Gastroesophageal sphincter (tissue), 4 donors: ENCODE results near the gene MSH3. TPM values are rescaled to one million over a fixed set of nuclear protein-coding genes. Genes with fewer than 3 reads are reported as not detected.

Experiments
- ATAC-seq: fragments of 150-250 bp; one replicate; pipeline ENCODE4 v1.9.1; 2016; ENCODE audit warnings: mild to moderate bottlenecking, moderate library complexity
- H3K27ac ChIP-seq, 4 donors: fragments of 200-600 bp; sonication (generic) in 3 of 4; 1 replicate in 3 of 4; 2 replicates in 1 of 4; pipeline ENCODE4 v1.5.1; 2016 to 2019
- H3K27me3 ChIP-seq: fragments of 200-600 bp; sonication (generic); one replicate; pipeline ENCODE4 v1.5.1; 2019
- H3K36me3 ChIP-seq, 2 donors: fragments of 200-600 bp; sonication (generic); one replicate each; pipeline ENCODE4 v1.5.1; 2019; ENCODE audit warnings: control low read depth in 1 of 2
- H3K4me1 ChIP-seq, 3 donors: fragments of 200-600 bp; sonication (generic); 1 replicate in 2 of 3; 2 replicates in 1 of 3; pipeline ENCODE4 v1.5.1; 2016 to 2019; ENCODE audit warnings: control low read depth in 2 of 3
- H3K4me3 ChIP-seq, 2 donors: fragments of 200-600 bp; sonication (generic); one replicate each; pipeline ENCODE4 v1.5.1; 2019; ENCODE audit warnings: mild to moderate bottlenecking in 1 of 2, moderate library complexity in 1 of 2
- H3K9me3 ChIP-seq, 3 donors: fragments of 200-600 bp; sonication (generic); one replicate each; pipeline ENCODE4 v1.5.1; 2017 to 2019; ENCODE audit warnings: control low read depth in 2 of 3
- EP300 ChIP-seq: sonication (generic); formaldehyde crosslinking; IDR thresholded peaks from one replicate; pipeline ENCODE4 v1.6.1; 2017; ENCODE audit warnings: antibody characterized with exemption, mild to moderate bottlenecking
- POLR2A ChIP-seq, 2 donors: fragments of 450-650 bp; IDR thresholded peaks; one replicate each; pipeline ENCODE4 v1.6.1; 2017; ENCODE audit warnings: antibody characterized with exemption in 2 of 2, mild to moderate bottlenecking in 2 of 2, moderate library complexity in 1 of 2
- POLR2AphosphoS5 ChIP-seq: sonication (generic); formaldehyde crosslinking; IDR thresholded peaks from one replicate; pipeline ENCODE4 v1.6.1; 2017; ENCODE audit warnings: antibody characterized with exemption
- WGBS, 2 donors: methylation state at CpG; one replicate each; pipeline ENCODE4 v1.1.5; 2018; ENCODE audit warnings: low coverage in 1 of 2; 5-methylcytosine and 5-hydroxymethylcytosine counted together
- total RNA-seq, 4 donors: library from RNA; depleted of rRNA; stranded (reverse); fragments of >200 nt; gene quantifications; one replicate each; pipeline ENCODE4 v1.1.0, GENCODE V29; 2016
- TF ChIP-seq, protein P1 (sequence below), 4 experiments: fragments of 200-600 bp in 2 of 4; fragments of 450-650 bp in 2 of 4; sonication (generic) in 1 of 4; IDR thresholded peaks; one replicate each; pipeline ENCODE4 v1.5.1; 2017 to 2019; ENCODE audit warnings: antibody characterized with exemption in 4 of 4, mild to moderate bottlenecking in 2 of 4, moderate library complexity in 2 of 4

The MSH3 gene
- total RNA-seq, 4 donors from 2014 or later, result 10.7 to 14.0 (median 12.0) TPM

DNA sequence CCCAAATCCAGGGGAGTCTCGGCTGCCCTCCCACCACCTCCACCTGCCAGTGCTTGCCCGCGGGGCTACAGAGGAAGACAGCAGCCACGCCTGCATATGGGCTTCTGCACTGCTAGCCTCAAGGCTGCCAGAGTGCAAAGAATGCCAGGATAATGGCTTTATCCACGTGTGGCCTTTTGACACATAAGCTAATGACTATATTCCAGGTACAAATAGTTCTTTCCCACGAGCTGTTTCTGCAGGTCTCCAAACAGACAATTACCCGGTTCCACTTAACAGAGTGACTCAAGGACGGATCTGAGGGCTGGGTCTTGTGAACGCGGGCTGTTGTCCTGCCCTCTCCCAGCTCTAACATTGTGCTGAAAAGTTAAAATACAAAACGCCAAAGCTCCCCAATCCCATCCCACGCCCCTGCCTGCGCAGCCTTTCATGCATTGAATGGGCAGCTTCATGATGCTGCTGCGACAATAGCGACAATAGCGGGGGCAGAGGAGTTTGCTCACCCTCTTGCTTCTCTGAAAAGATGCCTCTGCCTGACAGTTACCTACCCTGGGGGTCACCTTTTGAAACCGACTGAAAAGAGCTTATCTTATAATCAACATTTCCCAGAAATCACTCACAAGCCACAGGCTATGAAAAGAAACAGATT, 39.1 kb upstream of the MSH3 start:
- H3K27me3 ChIP-seq, result no peaks in the 10 kb centered on the region
- no peaks in the 10 kb centered on the region for H3K4me1 ChIP-seq
- 82 to 84% methylated on average over 7 to 11 of the region's 17 CpGs for WGBS, 2 donors
- ATAC-seq, result no peak
- H3K36me3 ChIP-seq, result no peaks in the 10 kb centered on the region
- H3K27ac ChIP-seq, result no peak overlapping the region
- no peaks in the 10 kb centered on the region for H3K9me3 ChIP-seq
- TF ChIP-seq POLR2AphosphoS5, result no peak
- TF ChIP-seq POLR2A (IDR thresholded peaks at IDR 0.05), result no peak
- TF ChIP-seq, protein P1, sequence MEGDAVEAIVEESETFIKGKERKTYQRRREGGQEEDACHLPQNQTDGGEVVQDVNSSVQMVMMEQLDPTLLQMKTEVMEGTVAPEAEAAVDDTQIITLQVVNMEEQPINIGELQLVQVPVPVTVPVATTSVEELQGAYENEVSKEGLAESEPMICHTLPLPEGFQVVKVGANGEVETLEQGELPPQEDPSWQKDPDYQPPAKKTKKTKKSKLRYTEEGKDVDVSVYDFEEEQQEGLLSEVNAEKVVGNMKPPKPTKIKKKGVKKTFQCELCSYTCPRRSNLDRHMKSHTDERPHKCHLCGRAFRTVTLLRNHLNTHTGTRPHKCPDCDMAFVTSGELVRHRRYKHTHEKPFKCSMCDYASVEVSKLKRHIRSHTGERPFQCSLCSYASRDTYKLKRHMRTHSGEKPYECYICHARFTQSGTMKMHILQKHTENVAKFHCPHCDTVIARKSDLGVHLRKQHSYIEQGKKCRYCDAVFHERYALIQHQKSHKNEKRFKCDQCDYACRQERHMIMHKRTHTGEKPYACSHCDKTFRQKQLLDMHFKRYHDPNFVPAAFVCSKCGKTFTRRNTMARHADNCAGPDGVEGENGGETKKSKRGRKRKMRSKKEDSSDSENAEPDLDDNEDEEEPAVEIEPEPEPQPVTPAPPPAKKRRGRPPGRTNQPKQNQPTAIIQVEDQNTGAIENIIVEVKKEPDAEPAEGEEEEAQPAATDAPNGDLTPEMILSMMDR (IDR thresholded peaks at IDR 0.05), result no peak
- TF ChIP-seq EP300, result no peak
- no peak overlapping the region for H3K4me3 ChIP-seq

DNA sequence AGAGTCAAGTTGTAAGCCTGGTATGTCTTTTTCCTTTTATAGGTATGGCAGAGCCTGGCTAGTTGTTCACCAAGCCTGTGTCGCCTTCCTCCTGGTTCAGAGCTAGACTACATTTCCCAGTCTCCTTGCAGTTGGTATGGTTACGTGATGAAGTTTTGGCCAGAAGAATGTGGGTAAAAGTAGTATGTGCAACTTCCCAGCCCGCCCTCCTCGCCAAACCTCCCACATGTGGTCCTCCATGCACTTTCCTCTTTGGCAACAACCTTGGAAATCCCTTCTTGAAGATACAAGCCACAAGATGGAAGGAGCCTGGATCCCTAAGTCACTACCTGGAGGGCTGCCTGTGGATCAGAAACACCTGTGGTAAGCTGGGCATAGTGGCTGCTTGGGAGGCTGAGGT, 36.0 kb upstream of the MSH3 start:
- Histone ChIP-seq H3K4me1 (no peaks in the 10 kb centered on the region), H3K36me3 (no peaks in the 10 kb centered on the region), H3K9me3 (no peaks in the 10 kb centered on the region), H3K27me3 (no peaks in the 10 kb centered on the region), H3K27ac (no peak overlapping the region), H3K4me3 (no peak overlapping the region)
- WGBS, 2 donors, result 95 to 100% methylated on average over 2 to 4 of the region's 4 CpGs
- no peak for TF ChIP-seq POLR2A (IDR thresholded peaks at IDR 0.05)
- no peak for TF ChIP-seq EP300
- TF ChIP-seq POLR2AphosphoS5, result no peak
- TF ChIP-seq, protein P1 (IDR thresholded peaks at IDR 0.05), result no peak
- no peak for ATAC-seq

DNA sequence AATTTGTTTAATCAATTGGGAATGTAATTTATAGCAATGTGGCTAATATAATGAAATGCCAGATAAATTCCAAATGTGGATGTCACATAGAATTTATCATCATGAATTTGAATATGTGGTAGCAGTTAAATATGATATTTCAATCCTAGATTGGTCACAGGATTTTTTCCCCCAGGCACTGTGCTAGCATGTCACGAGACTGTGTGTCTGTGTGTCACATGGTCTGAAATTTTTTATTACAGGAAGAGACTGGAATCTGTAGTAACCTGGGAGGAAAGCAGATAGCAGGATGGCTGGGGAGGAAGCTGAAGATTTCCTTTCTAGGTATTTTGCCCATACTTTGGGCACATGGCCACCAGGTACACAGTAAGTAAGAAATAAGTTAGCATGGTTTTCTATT, 35.4 kb upstream of the MSH3 start:
- TF ChIP-seq, protein P1 (IDR thresholded peaks at IDR 0.05), result no peak
- TF ChIP-seq POLR2A (IDR thresholded peaks at IDR 0.05) (no peak), POLR2AphosphoS5 (no peak), EP300 (no peak)
- WGBS, 2 donors, result 67 to 100% methylated on average over 1 of the region's 1 CpG
- no peak overlapping the region for H3K27ac ChIP-seq
- no peaks in the 10 kb centered on the region for H3K27me3 ChIP-seq
- no peaks in the 10 kb centered on the region for H3K9me3 ChIP-seq
- H3K4me3 ChIP-seq, result no peak overlapping the region
- no peaks in the 10 kb centered on the region for H3K36me3 ChIP-seq
- no peaks in the 10 kb centered on the region for H3K4me1 ChIP-seq
- no peak for ATAC-seq

DNA sequence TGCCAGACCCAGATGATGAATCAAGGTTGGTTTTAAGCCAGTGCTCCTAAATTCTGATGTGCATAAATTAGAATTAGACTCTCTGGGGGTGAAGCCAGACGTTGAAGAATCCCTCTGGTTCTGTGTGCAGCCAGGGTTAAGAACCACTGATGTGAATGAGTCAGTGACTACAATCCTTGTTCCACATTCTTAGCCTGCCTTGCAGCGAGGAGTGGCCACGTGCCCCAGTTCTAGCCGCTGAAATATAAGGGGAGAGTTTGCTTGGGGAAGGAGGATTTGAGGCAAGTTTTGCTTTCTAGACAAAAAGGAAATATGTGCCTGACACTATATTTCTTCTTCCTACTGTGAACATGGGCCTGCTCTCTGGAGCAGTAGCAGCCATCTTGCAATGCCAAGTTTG, 34.2 kb upstream of the MSH3 start:
- no peak overlapping the region for H3K4me3 ChIP-seq
- no peaks in the 10 kb centered on the region for H3K27me3 ChIP-seq
- no peak for ATAC-seq
- no peak overlapping the region for H3K27ac ChIP-seq
- no peaks in the 10 kb centered on the region for H3K4me1 ChIP-seq
- no peaks in the 10 kb centered on the region for H3K9me3 ChIP-seq
- WGBS, 2 donors, result 72 to 88% methylated on average over 4 of the region's 4 CpGs
- no peaks in the 10 kb centered on the region for H3K36me3 ChIP-seq
- TF ChIP-seq, protein P1 (IDR thresholded peaks at IDR 0.05), result no peak
- no peak for TF ChIP-seq POLR2AphosphoS5
- no peak for TF ChIP-seq EP300
- no peak for TF ChIP-seq POLR2A (IDR thresholded peaks at IDR 0.05)

DNA sequence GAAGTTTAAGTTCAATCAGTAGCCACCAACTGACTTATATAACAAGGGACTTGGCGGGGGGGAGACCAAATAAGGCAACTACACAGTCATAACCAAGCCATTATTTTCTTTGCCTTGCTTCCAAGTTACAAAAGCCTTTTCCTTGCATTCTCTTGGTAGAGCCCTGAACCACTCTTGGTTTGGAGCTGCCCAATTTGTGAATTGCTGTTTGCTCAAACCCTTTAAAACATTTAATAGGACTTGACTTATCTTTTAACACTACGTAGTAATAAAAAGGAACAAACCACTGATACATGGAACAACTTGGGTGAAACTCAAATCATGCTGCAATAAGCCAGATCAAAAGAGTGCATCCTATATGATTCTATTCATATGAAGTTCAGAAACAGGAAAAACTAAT, 31.7 kb upstream of the MSH3 start:
- no peak overlapping the region for H3K27ac ChIP-seq
- ATAC-seq, result no peak
- H3K9me3 ChIP-seq, result no peaks in the 10 kb centered on the region
- WGBS, 2 donors, result 90 to 94% methylated on average over 2 of the region's 2 CpGs
- no peaks in the 10 kb centered on the region for H3K27me3 ChIP-seq
- H3K36me3 ChIP-seq, result no peaks in the 10 kb centered on the region
- H3K4me3 ChIP-seq, result no peak overlapping the region
- TF ChIP-seq POLR2AphosphoS5, result no peak
- no peak for TF ChIP-seq EP300
- TF ChIP-seq POLR2A (IDR thresholded peaks at IDR 0.05), result no peak
- TF ChIP-seq, protein P1 (IDR thresholded peaks at IDR 0.05), result no peak
- no peaks in the 10 kb centered on the region for H3K4me1 ChIP-seq
